SK-N-SH treated with all-trans-retinoic acid at 6 μM for 48 hours (cell line): Measurements from ENCODE around the gene DUSP2.

Experiments
- ATAC-seq: fragments of 200-7000 bp; cut with Tn5 transposase; 3 replicates; pipeline ENCODE4 v1.9.1; 2020; ENCODE audit warnings: mild to moderate bottlenecking, moderate library complexity
- ARNTL ChIP-seq: fragments of 450-650 bp; formaldehyde crosslinking; IDR thresholded peaks from 2 replicates; pipeline ENCODE4 v1.5.0; 2020; ENCODE audit warnings: low read depth, mild to moderate bottlenecking, moderate library complexity, borderline replicate concordance
- BACH2 ChIP-seq: fragments of 250-450 bp; sonication (Bioruptor Pico); IDR thresholded peaks from 2 replicates; pipeline ENCODE4 v1.9.0; 2021; ENCODE audit warnings: mild to moderate bottlenecking, borderline replicate concordance
- ESRRG ChIP-seq: fragments of 250-450 bp; sonication (Bioruptor Pico); IDR thresholded peaks from 2 replicates; pipeline ENCODE4 v1.6.1; 2021; ENCODE audit warnings: mild to moderate bottlenecking
- ISL1 ChIP-seq: fragments of 250-450 bp; sonication (Bioruptor Pico); IDR thresholded peaks from 2 replicates; pipeline ENCODE4 v2.1.2; 2022; ENCODE audit warnings: mild to moderate bottlenecking, moderate library complexity
- PATZ1 ChIP-seq: fragments of 250-450 bp; sonication (Bioruptor Pico); IDR thresholded peaks from 2 replicates; pipeline ENCODE4 v1.8.0; 2020; ENCODE audit warnings: mild to moderate bottlenecking, moderate library complexity, borderline replicate concordance
- POU6F1 ChIP-seq: fragments of 250-450 bp; sonication (Bioruptor Pico); IDR thresholded peaks from 2 replicates; pipeline ENCODE4 v1.8.0; 2021; ENCODE audit warnings: low read depth, mild to moderate bottlenecking, moderate library complexity, borderline replicate concordance
- PPARA ChIP-seq: fragments of 250-450 bp; sonication (Bioruptor Pico); IDR thresholded peaks from 2 replicates; pipeline ENCODE4 v1.5.0; 2020; ENCODE audit warnings: mild to moderate bottlenecking, borderline replicate concordance
- RARB ChIP-seq: fragments of 250-450 bp; sonication (Bioruptor Pico); IDR thresholded peaks from 2 replicates; pipeline ENCODE4 v1.8.0; 2021; ENCODE audit warnings: mild to moderate bottlenecking, moderate library complexity
- SNAI2 ChIP-seq: fragments of 250-450 bp; sonication (Bioruptor Pico); IDR thresholded peaks from 2 replicates; pipeline ENCODE4 v1.5.0; 2020; ENCODE audit warnings: mild to moderate bottlenecking, moderate library complexity
- TCF4 ChIP-seq: fragments of 250-450 bp; sonication (Bioruptor Pico); IDR thresholded peaks from 2 replicates; pipeline ENCODE4 v1.8.0; 2021; ENCODE audit warnings: mild to moderate bottlenecking, moderate library complexity, borderline replicate concordance
- TOX ChIP-seq: fragments of 250-450 bp; sonication (Bioruptor Pico); IDR thresholded peaks from 2 replicates; pipeline ENCODE4 v1.8.0; 2021; ENCODE audit warnings: mild to moderate bottlenecking, moderate library complexity, borderline replicate concordance
- TSHZ2 ChIP-seq: fragments of 250-450 bp; sonication (Bioruptor Pico); IDR thresholded peaks from 2 replicates; pipeline ENCODE4 v1.5.0; 2020; ENCODE audit warnings: mild to moderate bottlenecking, moderate library complexity
- ZC3H10 ChIP-seq: fragments of 250-450 bp; sonication (Bioruptor Pico); IDR thresholded peaks from 2 replicates; pipeline ENCODE4 v1.5.1; 2021; ENCODE audit warnings: mild to moderate bottlenecking, moderate library complexity
- ZFP3 ChIP-seq: fragments of 250-450 bp; sonication (Bioruptor Pico); IDR thresholded peaks from 2 replicates; pipeline ENCODE4 v1.5.0; 2020; ENCODE audit warnings: mild to moderate bottlenecking, moderate library complexity
- ZFP30 ChIP-seq: fragments of 450-650 bp; formaldehyde crosslinking; IDR thresholded peaks from 2 replicates; pipeline ENCODE4 v1.5.0; 2022; ENCODE audit warnings: mild to moderate bottlenecking, moderate library complexity
- ZNF565 ChIP-seq: fragments of 450-650 bp; formaldehyde crosslinking; conservative IDR thresholded peaks from 2 replicates; pipeline ENCODE4 v1.5.0; 2020; ENCODE audit warnings: low read depth, mild to moderate bottlenecking, moderate library complexity
- ZNF70 ChIP-seq: fragments of 450-650 bp; formaldehyde crosslinking; IDR thresholded peaks from 2 replicates; pipeline ENCODE4 v1.5.0; 2020; ENCODE audit warnings: mild to moderate bottlenecking, moderate library complexity
- ZNF8 ChIP-seq: fragments of 450-650 bp; formaldehyde crosslinking; IDR thresholded peaks from 2 replicates; pipeline ENCODE4 v1.5.0; 2020; ENCODE audit warnings: mild to moderate bottlenecking, moderate library complexity

Gene DUSP2

GRCh38 chr2:96176661-96177060 lies 31.4 kb upstream of the DUSP2 start (continued):
- TF ChIP-seq PATZ1 (CRISPR knock-in tag) (no peak), BACH2 (no peak), SNAI2 (CRISPR knock-in tag) (no peak), TOX (CRISPR knock-in tag) (no peak)

GRCh38 chr2:96175951-96176350 lies 30.7 kb upstream of the DUSP2 start:
- peak; percentile 48 for ATAC-seq
- no peak for TF ChIP-seq RARB (CRISPR knock-in tag)
- TF ChIP-seq ZFP30 (CRISPR knock-in tag) = no peak
- no peak for TF ChIP-seq ZC3H10 (CRISPR knock-in tag)
- no peak for TF ChIP-seq ZFP3 (CRISPR knock-in tag)
- TF ChIP-seq ZNF8 = no peak
- TF ChIP-seq ZNF70 = no peak
- TF ChIP-seq POU6F1 (CRISPR knock-in tag) = no peak
- TF ChIP-seq, all 23 proteins: peak for 0

- peak; percentile 95 for ATAC-seq
- no peak for TF ChIP-seq SNAI2 (CRISPR knock-in tag)
- no peak for TF ChIP-seq ZNF565
- TF ChIP-seq ESRRG (CRISPR knock-in tag) = no peak
- TF ChIP-seq ZNF8 = no peak
- TF ChIP-seq ARNTL (CRISPR knock-in tag) = no peak
- TF ChIP-seq, all 23 proteins: peak for 0
Measured at GRCh38 chr2:96174251-96175144, 29.3 kb upstream of the DUSP2 start.

- TF ChIP-seq ZNF565 (no peak), ZNF70 (no peak), TOX (CRISPR knock-in tag) (no peak), TSHZ2 (no peak), ZFP30 (CRISPR knock-in tag) (no peak), PPARA (CRISPR knock-in tag) (no peak)
- ATAC-seq = no peak
Measured at GRCh38 chr2:96171831-96172230, 26.6 kb upstream of the DUSP2 start.

GRCh38 chr2:96170626-96171025 lies 25.4 kb upstream of the DUSP2 start:
- no peak for TF ChIP-seq TCF4 (CRISPR knock-in tag)
- no peak for TF ChIP-seq ISL1 (CRISPR knock-in tag)
- no peak for TF ChIP-seq TSHZ2
- TF ChIP-seq RARB (CRISPR knock-in tag) = no peak
- no peak for TF ChIP-seq ZNF70
- ATAC-seq = no peak
